Upper lobe of right lung (tissue), 1 donor: Measurements from ENCODE around the gene RTKN2. TPM values are rescaled to one million over a fixed set of nuclear protein-coding genes. Genes with fewer than 3 reads are reported as not detected.
A peak's percentile ranks its signal among the peaks of the same experiment; 100 is the strongest.

ENCODE experiments used
- ATAC-seq: fragments of 200-7000 bp; cut with Tn5 transposase; one replicate; pipeline ENCODE4 v1.9.1; 2020; ENCODE audit warnings: mild to moderate bottlenecking, moderate library complexity
- DNase-seq: peaks from one replicate; pipeline ENCODE4 v3.0.0-alpha.2; 2020
- H3K27ac ChIP-seq: fragments of 200-600 bp; one replicate; pipeline ENCODE4 v1.8.0; 2022
- H3K27me3 ChIP-seq: fragments of 200-600 bp; one replicate; pipeline ENCODE4 v1.8.0; 2022; ENCODE audit warnings: mild to moderate bottlenecking
- H3K36me3 ChIP-seq: fragments of 200-600 bp; one replicate; pipeline ENCODE4 v1.8.0; 2022
- H3K4me1 ChIP-seq: fragments of 200-600 bp; one replicate; pipeline ENCODE4 v1.8.0; 2022
- H3K4me3 ChIP-seq: fragments of 200-600 bp; one replicate; pipeline ENCODE4 v1.8.0; 2022; ENCODE audit warnings: mild to moderate bottlenecking
- H3K9me3 ChIP-seq: fragments of 200-600 bp; one replicate; pipeline ENCODE4 v1.8.0; 2022
- intact Hi-C: fragments of 100-400 bp; cut with DNase I; formaldehyde crosslinking; loops from one replicate; pipeline ENCODE4 v1.11.0; 2022
- total RNA-seq: library from RNA; stranded (reverse); fragmentation: NEBNext Ultra II Directional; extraction: Animal tissue kit (Norgen Biotek cat#: 25700); gene quantifications from one replicate; pipeline ENCODE4 v1.2.1, GENCODE V29; 2021
- TF ChIP-seq, protein P1 (sequence below): fragments of 200-600 bp; IDR thresholded peaks from one replicate; pipeline ENCODE4 v1.8.0; 2022; ENCODE audit warnings: antibody characterized with exemption
- donor health status: DM: no; HTN: yes; CAD: no; lungs with severe emphysema.

The RTKN2 gene
- total RNA-seq, 1 donor from 2014 or later: 93.7 TPM

DNA sequence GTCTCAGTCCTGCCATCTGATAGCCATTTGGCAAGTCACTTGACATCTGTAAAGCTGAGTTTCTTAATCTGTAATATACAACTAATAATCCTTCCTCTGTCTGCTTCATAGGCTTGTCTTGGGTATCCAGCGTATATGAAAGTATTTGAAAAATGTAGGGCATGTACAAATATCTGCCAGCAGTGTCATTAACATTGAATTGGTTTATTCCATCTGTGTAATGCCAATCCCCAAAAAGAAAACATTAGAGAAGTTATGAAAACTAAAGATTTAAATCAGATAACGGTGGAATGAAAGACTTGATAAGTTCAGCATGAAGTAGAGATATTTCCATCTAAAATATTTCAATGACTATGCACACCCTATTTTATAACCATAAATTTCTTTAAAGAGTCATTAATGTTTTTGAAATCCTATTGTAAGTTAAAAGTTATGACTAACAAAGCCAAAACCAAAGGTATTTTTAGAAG is 9.8 kb upstream of the RTKN2 start:
- no peaks in the 10 kb centered on the region for H3K4me1 ChIP-seq
- no peak overlapping the region for H3K27ac ChIP-seq
- H3K36me3 ChIP-seq: no peaks in the 10 kb centered on the region
- intact Hi-C loops: no loop called here
- H3K9me3 ChIP-seq: no peaks in the 10 kb centered on the region
- peak; percentile 24 for ATAC-seq
- no peaks in the 10 kb centered on the region for H3K27me3 ChIP-seq
- no peak overlapping the region for H3K4me3 ChIP-seq
- TF ChIP-seq, protein P1, sequence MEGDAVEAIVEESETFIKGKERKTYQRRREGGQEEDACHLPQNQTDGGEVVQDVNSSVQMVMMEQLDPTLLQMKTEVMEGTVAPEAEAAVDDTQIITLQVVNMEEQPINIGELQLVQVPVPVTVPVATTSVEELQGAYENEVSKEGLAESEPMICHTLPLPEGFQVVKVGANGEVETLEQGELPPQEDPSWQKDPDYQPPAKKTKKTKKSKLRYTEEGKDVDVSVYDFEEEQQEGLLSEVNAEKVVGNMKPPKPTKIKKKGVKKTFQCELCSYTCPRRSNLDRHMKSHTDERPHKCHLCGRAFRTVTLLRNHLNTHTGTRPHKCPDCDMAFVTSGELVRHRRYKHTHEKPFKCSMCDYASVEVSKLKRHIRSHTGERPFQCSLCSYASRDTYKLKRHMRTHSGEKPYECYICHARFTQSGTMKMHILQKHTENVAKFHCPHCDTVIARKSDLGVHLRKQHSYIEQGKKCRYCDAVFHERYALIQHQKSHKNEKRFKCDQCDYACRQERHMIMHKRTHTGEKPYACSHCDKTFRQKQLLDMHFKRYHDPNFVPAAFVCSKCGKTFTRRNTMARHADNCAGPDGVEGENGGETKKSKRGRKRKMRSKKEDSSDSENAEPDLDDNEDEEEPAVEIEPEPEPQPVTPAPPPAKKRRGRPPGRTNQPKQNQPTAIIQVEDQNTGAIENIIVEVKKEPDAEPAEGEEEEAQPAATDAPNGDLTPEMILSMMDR: no peak
- DNase-seq: no peak

DNA sequence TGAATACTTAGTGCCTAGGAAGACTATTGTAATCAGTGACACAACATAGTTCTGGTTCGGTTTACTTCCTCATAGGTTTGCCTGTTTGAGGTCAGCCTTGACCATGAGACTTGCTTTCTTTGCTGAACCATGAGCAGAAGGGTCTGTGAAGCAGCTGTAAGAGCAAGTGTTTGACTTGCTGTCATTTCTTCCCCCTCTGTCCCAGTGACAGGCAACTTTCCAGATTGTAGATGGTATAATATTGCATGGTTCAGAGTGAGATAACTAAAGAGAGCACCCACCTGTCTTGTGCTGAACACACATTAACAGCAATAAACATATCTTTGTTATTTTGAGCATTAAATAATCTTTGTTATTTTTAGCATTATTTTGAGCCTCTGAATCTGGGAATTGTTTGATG is 9.3 kb upstream of the RTKN2 start:
- no peak for DNase-seq
- Histone ChIP-seq H3K27me3 (no peaks in the 10 kb centered on the region), H3K4me3 (no peak overlapping the region), H3K4me1 (no peaks in the 10 kb centered on the region), H3K27ac (no peak overlapping the region), H3K9me3 (no peaks in the 10 kb centered on the region), H3K36me3 (no peaks in the 10 kb centered on the region)
- ATAC-seq: peak; percentile 20
- TF ChIP-seq, protein P1: no peak
- intact Hi-C loops: no loop called here

DNA sequence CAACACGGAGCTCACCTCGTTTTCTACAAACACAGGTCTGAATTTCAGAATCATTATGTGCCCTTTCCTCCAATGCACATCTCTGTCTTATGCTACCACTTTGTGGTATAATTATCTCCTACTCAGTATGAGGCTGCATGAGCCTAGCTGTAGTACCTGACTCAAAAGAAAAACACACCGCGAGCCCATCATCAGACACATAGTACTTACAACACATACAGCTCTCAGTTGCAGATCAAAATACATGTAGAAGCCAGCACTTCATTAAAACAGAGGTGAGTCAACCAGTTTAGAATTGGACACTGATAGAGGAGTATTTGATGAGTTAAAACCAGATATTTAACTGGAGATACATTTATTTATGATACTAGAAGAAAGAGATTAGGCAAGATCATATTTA is 1.4 kb upstream of the RTKN2 start:
- Histone ChIP-seq H3K36me3 (no peaks in the 10 kb centered on the region), H3K27ac (no peak overlapping the region), H3K4me3 (no peak overlapping the region), H3K4me1 (peaks cover 5% of the 10 kb centered on the region), H3K9me3 (no peaks in the 10 kb centered on the region), H3K27me3 (no peaks in the 10 kb centered on the region)
- intact Hi-C loops: no loop called here
- DNase-seq: no peak
- TF ChIP-seq, protein P1: no peak
- no peak for ATAC-seq

DNA sequence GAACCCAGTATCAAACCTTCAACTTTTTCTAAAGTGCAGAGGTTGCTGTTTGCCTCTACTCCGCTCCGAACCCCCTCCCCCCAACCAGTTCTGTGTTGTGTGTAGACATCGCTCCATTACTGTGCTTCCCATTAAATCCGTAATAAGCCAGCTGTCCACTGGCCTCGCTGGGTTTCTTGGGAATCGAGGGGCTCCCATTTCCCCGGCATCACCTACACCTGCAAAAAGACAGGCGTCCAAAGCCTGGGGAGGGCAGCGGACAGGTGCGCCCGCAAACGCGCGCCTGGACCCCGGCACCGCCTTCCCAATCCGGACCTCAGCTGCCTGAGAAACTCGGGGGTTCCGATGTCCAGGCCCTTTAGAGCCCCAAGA is 631 bp downstream of the RTKN2 start:
- intact Hi-C loops: no loop called here
- Histone ChIP-seq H3K4me3 (peak overlapping the region; percentile 71), H3K36me3 (no peaks in the 10 kb centered on the region), H3K27ac (no peak overlapping the region), H3K4me1 (peaks cover 5% of the 10 kb centered on the region), H3K9me3 (no peaks in the 10 kb centered on the region), H3K27me3 (no peaks in the 10 kb centered on the region)
- ATAC-seq (no peak), DNase-seq (peak; percentile 60)
- TF ChIP-seq, protein P1: no peak

DNA sequence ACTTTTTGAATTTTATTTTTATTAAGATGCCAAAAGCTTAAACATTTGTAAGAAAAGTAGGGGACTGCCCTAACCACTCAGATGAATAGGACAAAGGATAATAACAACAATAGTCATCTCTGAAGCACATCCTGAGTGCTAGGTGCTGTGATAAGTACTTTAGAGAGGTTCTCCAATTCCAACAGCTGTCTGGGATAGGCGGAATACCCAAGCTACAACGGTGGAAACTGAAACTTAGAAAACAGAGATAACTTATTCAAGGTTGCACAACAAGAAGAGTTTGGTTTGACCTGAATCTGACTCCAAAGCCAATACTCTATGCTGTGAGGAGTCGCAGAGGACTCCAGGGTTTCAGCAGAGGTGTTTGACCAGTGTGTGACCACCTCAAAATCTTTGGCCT is 2.0 kb downstream of the RTKN2 start:
- no peak overlapping the region for H3K27ac ChIP-seq
- ATAC-seq (no peak), DNase-seq (no peak)
- intact Hi-C loops: no loop called here
- H3K36me3 ChIP-seq: no peaks in the 10 kb centered on the region
- no peaks in the 10 kb centered on the region for H3K9me3 ChIP-seq
- H3K4me1 ChIP-seq: peaks cover 5% of the 10 kb centered on the region
- peak overlapping the region; percentile 71 for H3K4me3 ChIP-seq
- H3K27me3 ChIP-seq: no peaks in the 10 kb centered on the region
- TF ChIP-seq, protein P1: no peak

DNA sequence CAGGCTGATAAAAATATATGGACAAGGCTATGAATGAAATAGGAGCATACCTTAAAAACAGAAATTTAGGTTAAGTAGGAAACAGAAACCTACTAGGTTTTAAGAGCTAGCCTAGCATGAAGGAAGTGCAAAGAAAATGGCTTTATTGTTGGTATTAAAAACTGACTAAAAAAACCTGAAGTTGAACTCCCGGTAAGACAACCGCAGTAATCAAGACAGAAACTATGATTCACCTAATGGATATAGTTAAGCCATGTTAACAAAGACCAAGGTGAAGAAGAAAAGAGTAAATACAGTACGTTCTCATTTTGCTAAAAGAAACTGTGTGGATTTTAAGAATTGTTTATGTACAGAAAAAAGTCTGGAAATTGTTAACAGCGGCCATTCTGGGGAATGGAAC is 2.5 kb downstream of the RTKN2 start:
- Histone ChIP-seq H3K27ac (no peak overlapping the region), H3K27me3 (no peaks in the 10 kb centered on the region), H3K4me1 (peaks cover 5% of the 10 kb centered on the region), H3K9me3 (no peaks in the 10 kb centered on the region), H3K4me3 (peak overlapping the region; percentile 71), H3K36me3 (no peaks in the 10 kb centered on the region)
- ATAC-seq: no peak
- intact Hi-C loops: no loop called here
- TF ChIP-seq, protein P1: no peak
- no peak for DNase-seq
